ENCODE measurements around the gene SETDB2.

DNA sequence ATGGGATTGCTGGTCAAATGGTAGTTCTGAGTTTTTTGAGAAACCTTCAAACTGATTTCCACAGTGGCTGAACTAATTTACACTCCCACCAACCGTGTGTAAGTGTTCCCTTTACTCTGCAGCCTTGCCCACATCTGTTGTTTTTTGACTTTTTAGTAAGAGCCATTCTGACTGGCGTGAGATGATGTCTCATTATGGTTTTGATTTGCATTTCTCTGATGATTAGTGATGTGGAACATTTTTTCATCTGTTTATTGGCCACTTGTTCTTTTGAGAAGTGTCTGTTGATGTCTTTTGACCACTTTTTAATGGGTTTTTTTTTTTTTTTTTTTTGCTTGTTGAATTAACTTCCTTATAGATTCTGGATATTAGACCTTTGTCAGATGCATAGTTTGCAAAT is 4.5 kb upstream of the SETDB2 start:
- TF ChIP-seq, protein P1, sequence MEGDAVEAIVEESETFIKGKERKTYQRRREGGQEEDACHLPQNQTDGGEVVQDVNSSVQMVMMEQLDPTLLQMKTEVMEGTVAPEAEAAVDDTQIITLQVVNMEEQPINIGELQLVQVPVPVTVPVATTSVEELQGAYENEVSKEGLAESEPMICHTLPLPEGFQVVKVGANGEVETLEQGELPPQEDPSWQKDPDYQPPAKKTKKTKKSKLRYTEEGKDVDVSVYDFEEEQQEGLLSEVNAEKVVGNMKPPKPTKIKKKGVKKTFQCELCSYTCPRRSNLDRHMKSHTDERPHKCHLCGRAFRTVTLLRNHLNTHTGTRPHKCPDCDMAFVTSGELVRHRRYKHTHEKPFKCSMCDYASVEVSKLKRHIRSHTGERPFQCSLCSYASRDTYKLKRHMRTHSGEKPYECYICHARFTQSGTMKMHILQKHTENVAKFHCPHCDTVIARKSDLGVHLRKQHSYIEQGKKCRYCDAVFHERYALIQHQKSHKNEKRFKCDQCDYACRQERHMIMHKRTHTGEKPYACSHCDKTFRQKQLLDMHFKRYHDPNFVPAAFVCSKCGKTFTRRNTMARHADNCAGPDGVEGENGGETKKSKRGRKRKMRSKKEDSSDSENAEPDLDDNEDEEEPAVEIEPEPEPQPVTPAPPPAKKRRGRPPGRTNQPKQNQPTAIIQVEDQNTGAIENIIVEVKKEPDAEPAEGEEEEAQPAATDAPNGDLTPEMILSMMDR (IDR thresholded peaks at IDR 0.05; ENCODE audit: low read depth, low read length, missing input control) = no peak
- TF ChIP-seq RAD21 (IDR thresholded peaks at IDR 0.05) = no peak

All from liver (tissue), 3 donors.